ENCODE results near the gene MINDY4.

Gene MINDY4

DNA sequence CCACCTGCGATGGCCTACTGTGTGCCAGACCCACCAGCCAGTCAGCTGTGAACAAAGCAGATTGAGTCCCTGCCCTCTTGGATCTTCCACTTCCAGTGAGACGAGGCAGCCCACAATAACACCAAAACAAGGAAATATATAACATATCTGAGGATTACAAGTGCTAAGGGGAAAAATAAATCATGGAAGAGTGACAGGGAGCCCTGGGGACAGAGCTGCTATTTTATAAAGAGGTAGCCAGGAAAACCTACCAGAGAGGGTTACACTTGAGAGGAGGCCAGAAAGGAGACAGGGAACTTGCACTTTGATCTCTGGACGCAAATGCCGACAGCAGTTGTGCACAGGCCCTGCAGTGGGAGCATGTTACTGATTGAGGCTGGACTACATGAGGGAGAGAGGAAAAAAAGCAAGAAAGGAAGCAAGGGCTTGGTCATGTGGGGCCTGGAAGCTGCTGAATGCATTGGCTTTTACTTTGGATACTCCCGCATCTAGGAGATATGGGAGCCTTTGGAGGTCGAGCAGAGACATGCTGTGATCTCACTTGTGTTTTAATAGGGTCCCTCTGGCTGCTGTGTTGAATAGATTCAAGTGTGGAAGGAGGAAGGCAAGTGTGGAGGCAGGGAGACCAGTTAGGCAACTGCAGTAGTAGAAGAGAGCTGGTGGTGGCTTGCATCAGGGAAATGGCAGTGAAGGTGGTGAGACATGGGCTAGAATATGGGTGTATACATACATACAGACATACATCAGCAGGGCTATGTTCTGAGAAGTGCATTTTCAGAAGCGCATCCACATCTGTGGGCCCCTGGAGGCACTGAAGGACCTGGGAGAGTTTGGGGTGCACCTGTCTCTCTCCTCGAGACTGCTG, 26.2 kb downstream of the MINDY4 start:
- TF ChIP-seq CEBPB (IDR thresholded peaks at IDR 0.05) (no peak), TCF12 (IDR thresholded peaks at IDR 0.05; ENCODE audit: low read depth) (no peak), RAD21 (IDR thresholded peaks at IDR 0.05; ENCODE audit: low read depth) (no peak)

DNA sequence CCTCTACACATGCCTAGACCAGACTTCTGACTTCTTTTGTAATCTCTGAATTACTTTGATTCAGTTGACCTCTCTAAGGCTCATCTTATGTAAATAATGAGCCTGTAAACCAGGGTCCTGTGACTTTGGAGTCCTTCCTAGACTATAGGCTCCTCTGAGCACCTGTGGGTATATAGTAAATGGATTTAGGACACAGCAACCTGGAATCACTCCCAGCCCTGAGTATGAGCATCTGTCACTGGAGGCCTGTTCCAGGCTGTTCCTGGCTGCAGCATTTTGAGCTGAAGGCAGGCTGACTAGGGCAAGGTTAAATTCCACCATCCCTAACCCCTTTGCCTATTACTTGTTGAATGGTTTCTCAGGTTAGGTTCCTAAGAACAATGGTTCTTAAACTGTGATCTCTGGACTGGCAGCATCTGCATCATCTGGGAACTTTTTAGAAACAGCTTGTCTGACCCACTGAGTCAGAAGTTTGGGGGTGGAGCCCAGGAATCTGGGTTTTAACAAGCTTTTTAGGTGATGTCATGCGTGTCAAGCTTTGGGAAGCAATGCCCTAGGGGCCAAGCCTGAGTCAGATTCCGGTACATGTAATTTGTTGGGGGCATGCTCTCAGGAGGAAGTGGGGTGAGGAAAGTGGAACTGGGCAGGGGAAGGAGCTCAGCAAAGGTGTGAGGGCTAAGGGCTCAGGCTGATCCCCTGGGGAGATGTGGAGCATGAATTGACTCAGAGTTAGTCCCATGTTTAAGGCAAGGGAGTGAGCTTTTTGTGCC, 28.2 kb downstream of the MINDY4 start:
- no peak for TF ChIP-seq NFIC (IDR thresholded peaks at IDR 0.05)
- TF ChIP-seq, protein P1, sequence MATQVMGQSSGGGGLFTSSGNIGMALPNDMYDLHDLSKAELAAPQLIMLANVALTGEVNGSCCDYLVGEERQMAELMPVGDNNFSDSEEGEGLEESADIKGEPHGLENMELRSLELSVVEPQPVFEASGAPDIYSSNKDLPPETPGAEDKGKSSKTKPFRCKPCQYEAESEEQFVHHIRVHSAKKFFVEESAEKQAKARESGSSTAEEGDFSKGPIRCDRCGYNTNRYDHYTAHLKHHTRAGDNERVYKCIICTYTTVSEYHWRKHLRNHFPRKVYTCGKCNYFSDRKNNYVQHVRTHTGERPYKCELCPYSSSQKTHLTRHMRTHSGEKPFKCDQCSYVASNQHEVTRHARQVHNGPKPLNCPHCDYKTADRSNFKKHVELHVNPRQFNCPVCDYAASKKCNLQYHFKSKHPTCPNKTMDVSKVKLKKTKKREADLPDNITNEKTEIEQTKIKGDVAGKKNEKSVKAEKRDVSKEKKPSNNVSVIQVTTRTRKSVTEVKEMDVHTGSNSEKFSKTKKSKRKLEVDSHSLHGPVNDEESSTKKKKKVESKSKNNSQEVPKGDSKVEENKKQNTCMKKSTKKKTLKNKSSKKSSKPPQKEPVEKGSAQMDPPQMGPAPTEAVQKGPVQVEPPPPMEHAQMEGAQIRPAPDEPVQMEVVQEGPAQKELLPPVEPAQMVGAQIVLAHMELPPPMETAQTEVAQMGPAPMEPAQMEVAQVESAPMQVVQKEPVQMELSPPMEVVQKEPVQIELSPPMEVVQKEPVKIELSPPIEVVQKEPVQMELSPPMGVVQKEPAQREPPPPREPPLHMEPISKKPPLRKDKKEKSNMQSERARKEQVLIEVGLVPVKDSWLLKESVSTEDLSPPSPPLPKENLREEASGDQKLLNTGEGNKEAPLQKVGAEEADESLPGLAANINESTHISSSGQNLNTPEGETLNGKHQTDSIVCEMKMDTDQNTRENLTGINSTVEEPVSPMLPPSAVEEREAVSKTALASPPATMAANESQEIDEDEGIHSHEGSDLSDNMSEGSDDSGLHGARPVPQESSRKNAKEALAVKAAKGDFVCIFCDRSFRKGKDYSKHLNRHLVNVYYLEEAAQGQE (IDR thresholded peaks at IDR 0.05; ENCODE audit: low read depth): no peak
- no peak for TF ChIP-seq FOXM1 (IDR thresholded peaks at IDR 0.05; ENCODE audit: borderline replicate concordance, low read depth)
- no peak for TF ChIP-seq EP300 (IDR thresholded peaks at IDR 0.05; ENCODE audit: borderline replicate concordance)
- no peak for TF ChIP-seq EGR1 (IDR thresholded peaks at IDR 0.05)
- no peak for TF ChIP-seq ZBTB7A (IDR thresholded peaks at IDR 0.05; ENCODE audit: low read depth)
- no peak for TF ChIP-seq CEBPB (IDR thresholded peaks at IDR 0.05)
- no peak for TF ChIP-seq CREB1 (IDR thresholded peaks at IDR 0.05; ENCODE audit: low read depth)
- TF ChIP-seq, protein P2, sequence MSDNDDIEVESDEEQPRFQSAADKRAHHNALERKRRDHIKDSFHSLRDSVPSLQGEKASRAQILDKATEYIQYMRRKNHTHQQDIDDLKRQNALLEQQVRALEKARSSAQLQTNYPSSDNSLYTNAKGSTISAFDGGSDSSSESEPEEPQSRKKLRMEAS (IDR thresholded peaks at IDR 0.05): no peak
- TF ChIP-seq RAD21 (IDR thresholded peaks at IDR 0.05; ENCODE audit: low read depth): no peak
- no peak for TF ChIP-seq TEAD4 (IDR thresholded peaks at IDR 0.05)
- TF ChIP-seq, protein P3, sequence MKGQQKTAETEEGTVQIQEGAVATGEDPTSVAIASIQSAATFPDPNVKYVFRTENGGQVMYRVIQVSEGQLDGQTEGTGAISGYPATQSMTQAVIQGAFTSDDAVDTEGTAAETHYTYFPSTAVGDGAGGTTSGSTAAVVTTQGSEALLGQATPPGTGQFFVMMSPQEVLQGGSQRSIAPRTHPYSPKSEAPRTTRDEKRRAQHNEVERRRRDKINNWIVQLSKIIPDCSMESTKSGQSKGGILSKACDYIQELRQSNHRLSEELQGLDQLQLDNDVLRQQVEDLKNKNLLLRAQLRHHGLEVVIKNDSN (IDR thresholded peaks at IDR 0.05): no peak
- no peak for TF ChIP-seq TCF12 (IDR thresholded peaks at IDR 0.05; ENCODE audit: low read depth)
- TF ChIP-seq TAF1 (IDR thresholded peaks at IDR 0.05; ENCODE audit: low read depth): no peak
- TF ChIP-seq YY1 (IDR thresholded peaks at IDR 0.05; ENCODE audit: low read depth): no peak

DNA sequence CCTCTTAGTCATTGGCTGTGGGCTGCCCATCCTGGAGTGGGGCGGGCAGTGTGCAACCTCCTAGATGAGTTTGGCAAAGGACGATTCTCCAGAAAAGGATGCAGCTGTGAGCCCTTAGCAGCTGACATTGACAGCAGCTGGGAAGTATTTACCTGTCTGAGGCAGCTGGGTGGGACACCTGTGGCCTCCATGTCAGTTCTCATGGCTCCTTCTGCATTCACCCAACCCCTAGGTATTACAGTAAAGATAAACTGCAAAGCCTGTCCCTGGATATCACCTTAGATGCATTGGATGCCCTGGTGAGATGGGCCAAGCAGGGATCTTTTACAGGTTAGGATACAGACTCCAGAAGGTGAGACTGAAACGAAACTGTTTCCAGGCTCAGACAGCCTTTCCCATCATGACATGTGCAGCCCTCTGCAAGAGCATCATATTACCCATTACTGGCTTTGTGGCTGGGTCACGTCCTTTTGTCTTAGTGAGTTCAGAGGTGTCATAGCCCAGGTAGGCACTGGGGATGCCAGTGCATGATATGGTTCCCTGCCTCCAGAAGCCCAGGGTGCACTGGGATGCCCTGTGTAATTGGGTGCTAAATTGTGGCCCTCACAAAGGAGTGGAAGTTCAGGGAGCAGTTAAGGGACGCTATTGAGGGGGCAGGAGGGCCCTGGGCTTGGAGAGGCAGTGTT, 28.9 kb downstream of the MINDY4 start:
- TF ChIP-seq FOXM1 (IDR thresholded peaks at IDR 0.05; ENCODE audit: borderline replicate concordance, low read depth) (no peak), YY1 (IDR thresholded peaks at IDR 0.05; ENCODE audit: low read depth) (no peak), TCF12 (IDR thresholded peaks at IDR 0.05; ENCODE audit: low read depth) (no peak), NFIC (IDR thresholded peaks at IDR 0.05) (no peak), RAD21 (IDR thresholded peaks at IDR 0.05; ENCODE audit: low read depth) (no peak), TAF1 (IDR thresholded peaks at IDR 0.05; ENCODE audit: low read depth) (no peak), TEAD4 (IDR thresholded peaks at IDR 0.05) (no peak)
- TF ChIP-seq, protein P1 (IDR thresholded peaks at IDR 0.05; ENCODE audit: low read depth): no peak

DNA sequence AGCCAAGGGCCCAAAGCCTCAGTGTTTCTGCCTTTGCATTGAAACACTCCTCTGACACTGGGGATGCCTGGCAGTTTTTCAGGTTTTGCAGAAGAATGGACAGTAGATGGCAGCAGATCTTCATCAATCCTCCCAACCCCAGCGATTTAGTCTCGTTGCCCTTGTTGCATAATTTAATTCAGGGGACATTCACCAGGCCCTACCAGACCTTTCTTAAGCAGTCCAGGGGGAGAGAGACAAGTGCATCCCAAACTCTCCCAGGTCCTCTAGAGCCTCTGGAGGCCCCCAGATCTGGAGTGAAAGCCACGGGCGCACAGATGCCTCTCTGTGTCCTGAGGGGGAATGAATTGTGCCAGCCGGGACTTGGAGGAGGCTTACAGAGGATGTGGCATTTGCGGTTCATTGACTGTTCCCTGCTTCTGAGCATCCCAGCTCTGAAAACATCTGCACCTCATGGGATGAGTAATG, 29.6 kb downstream of the MINDY4 start:
- no peak for TF ChIP-seq EGR1 (IDR thresholded peaks at IDR 0.05)
- TF ChIP-seq RAD21 (IDR thresholded peaks at IDR 0.05; ENCODE audit: low read depth): peak; percentile 78

DNA sequence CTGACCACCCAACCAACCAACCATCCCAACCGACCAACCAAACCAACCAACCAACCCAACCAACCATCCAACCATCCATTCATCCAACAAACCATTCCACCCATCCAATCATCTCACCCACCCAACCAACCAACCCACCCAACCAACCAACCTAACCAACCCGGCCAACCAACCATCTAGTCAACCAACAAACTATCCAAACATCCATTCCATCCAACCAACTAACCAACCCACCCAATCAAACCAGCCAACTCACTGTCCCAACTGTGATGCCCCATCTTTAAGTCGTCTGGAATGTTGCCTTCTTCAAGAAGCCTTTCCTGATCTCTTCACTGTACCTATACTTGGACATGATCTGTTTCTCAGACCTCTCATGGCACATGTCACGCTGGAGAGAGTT, 31.6 kb downstream of the MINDY4 start:
- no peak for TF ChIP-seq FOXM1 (IDR thresholded peaks at IDR 0.05; ENCODE audit: borderline replicate concordance, low read depth)
- TF ChIP-seq, protein P2 (IDR thresholded peaks at IDR 0.05): no peak
- TF ChIP-seq RAD21 (IDR thresholded peaks at IDR 0.05; ENCODE audit: low read depth): no peak
- TF ChIP-seq TCF12 (IDR thresholded peaks at IDR 0.05; ENCODE audit: low read depth): no peak
- no peak for TF ChIP-seq EGR1 (IDR thresholded peaks at IDR 0.05)
- no peak for TF ChIP-seq TAF1 (IDR thresholded peaks at IDR 0.05; ENCODE audit: low read depth)
- no peak for TF ChIP-seq TEAD4 (IDR thresholded peaks at IDR 0.05)
- TF ChIP-seq CEBPB (IDR thresholded peaks at IDR 0.05): no peak
- no peak for TF ChIP-seq CREB1 (IDR thresholded peaks at IDR 0.05; ENCODE audit: low read depth)
- TF ChIP-seq EP300 (IDR thresholded peaks at IDR 0.05; ENCODE audit: borderline replicate concordance): no peak
- TF ChIP-seq, protein P3 (IDR thresholded peaks at IDR 0.05): no peak
- TF ChIP-seq ZBTB7A (IDR thresholded peaks at IDR 0.05; ENCODE audit: low read depth): no peak
